D721Med (cell line): ENCODE results near the gene NUP188.
A peak's percentile ranks its signal among the peaks of the same experiment; 100 is the strongest.

ENCODE experiments used
- DNase-seq: peaks from one replicate; pipeline ENCODE4 v3.0.0; 2011; ENCODE audit warnings: low spot score; ENCODE audit not compliant: insufficient read length
- FAIRE-seq: peaks from 2 replicates; lab custom pipeline; 2011; peaks lifted over from hg19 to GRCh38; lab: Jason Lieb, UNC
- CTCF ChIP-seq: IDR thresholded peaks from 2 replicates; pipeline ENCODE4 v1.5.1; 2012; ENCODE audit warnings: mild to moderate bottlenecking, control low read depth; ENCODE audit not compliant: insufficient read depth; ENCODE audit errors: missing control alignments

Gene NUP188

GRCh38 chr9:128910906-128911305 is 36.6 kb upstream of the NUP188 start:
- no peak for TF ChIP-seq CTCF
- FAIRE-seq = no peak

GRCh38 chr9:128911529-128912035 is 35.9 kb upstream of the NUP188 start:
- no peak for FAIRE-seq
- no peak for DNase-seq
- TF ChIP-seq CTCF = no peak

More at GRCh38 chr9:128910906-128911305, 36.6 kb upstream of the NUP188 start:
- peak; percentile 7 for DNase-seq

- FAIRE-seq (no peak), DNase-seq (no peak)
- TF ChIP-seq CTCF = no peak
Observed at GRCh38 chr9:128912270-128912853, 35.1 kb upstream of the NUP188 start.

- no peak for DNase-seq
- no peak for TF ChIP-seq CTCF
- FAIRE-seq = no peak
Observed at GRCh38 chr9:128913048-128913900, 34.2 kb upstream of the NUP188 start.

- no peak for TF ChIP-seq CTCF
- FAIRE-seq = no peak
- peak; percentile 3 for DNase-seq
Observed at GRCh38 chr9:128913995-128914772, 33.3 kb upstream of the NUP188 start.

- no peak for TF ChIP-seq CTCF
- DNase-seq (no peak), FAIRE-seq (no peak)
Observed at GRCh38 chr9:128916204-128916603, 31.3 kb upstream of the NUP188 start.
